Cardiac septum (tissue), 1 donor: ENCODE data around the gene ADCY4. TPM values are rescaled to one million over a fixed set of nuclear protein-coding genes. Genes with fewer than 3 reads are reported as not detected.
A peak's percentile ranks its signal among the peaks of the same experiment; 100 is the strongest.
"Not testable (repeated sequence)": the region's sequence is repeated elsewhere in the genome, so short reads cannot be mapped to it uniquely, and the experiment has no call there.

Experiments
- DNase-seq: peaks from one replicate; pipeline ENCODE4 v3.0.0-alpha.2; 2020; ENCODE audit warnings: low spot score
- intact Hi-C: fragments of 100-400 bp; cut with DNase I; formaldehyde crosslinking; loops from one replicate; pipeline ENCODE4 v1.14.0; 2022
- total RNA-seq: library from RNA; stranded (reverse); fragmentation: NEBNext Ultra II Directional; extraction: Animal tissue kit (Norgen Biotek cat#: 25700); gene quantifications from one replicate; pipeline ENCODE4 v1.2.1, GENCODE V29; 2021
- donor health status: DM: no; HTN: no; CAD: no.

Gene ADCY4
- total RNA-seq, 1 donor from 2014 or later = 71.9 TPM

DNA sequence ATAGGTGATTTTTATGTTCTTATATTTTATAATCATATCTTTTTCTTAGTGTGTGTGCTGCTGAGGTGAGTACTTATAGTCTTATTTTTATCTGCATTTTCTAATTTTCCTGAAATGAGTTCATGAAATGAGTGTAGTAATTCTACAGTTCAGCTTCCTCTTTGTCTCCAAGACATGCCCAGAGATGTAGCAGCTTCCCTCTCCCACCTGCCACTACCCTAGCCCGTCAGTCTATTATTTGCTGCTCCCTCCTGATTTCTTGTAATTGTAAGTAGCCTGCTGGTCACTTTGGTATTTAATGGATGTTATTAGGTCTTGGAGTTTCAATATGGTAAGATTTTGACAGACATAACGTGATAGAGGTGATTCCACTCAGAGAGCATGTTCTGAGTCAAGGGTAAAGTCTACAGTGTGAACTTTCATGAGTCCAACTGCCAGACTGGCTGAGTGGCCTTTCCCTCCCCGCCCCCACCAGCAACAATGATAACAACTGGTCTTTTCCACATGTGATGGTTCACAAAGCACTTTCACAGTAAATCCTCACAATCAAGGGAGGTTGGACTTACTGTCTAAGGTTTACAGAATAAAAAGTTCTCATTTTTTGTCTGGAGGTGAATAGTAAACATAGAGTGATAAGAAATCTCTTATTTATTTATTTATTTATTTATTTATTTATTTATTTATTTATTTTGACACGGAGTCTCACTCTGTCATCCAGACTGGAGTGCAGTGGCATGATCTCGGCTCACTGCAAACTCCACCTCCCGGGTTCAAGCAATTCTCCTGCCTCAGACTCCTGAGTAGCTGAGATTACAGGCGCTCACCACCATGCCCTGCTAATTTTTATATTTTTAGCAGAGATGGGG lies 9.2 kb upstream of the ADCY4 start:
- intact Hi-C loops = no loop called here
- DNase-seq = no peak

DNA sequence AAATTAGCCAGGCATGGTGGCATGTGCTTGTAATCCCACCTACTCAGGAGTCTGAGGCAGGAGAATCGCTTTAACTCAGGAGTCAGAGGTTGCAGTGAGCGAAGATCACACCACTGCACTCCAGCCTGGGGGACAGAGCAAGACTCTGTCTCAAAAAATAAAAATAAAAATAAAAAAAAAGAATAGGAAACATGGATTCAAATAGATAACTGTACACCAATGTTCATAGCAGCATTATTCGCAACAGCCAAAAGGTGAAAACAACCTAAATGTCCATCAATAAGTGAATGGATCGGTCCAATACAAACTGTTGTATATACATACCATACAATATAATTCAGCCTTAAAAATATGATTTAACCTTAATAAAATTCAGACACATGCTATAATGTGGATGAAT lies 8.0 kb upstream of the ADCY4 start:
- intact Hi-C loops = no loop called here
- DNase-seq = no peak

DNA sequence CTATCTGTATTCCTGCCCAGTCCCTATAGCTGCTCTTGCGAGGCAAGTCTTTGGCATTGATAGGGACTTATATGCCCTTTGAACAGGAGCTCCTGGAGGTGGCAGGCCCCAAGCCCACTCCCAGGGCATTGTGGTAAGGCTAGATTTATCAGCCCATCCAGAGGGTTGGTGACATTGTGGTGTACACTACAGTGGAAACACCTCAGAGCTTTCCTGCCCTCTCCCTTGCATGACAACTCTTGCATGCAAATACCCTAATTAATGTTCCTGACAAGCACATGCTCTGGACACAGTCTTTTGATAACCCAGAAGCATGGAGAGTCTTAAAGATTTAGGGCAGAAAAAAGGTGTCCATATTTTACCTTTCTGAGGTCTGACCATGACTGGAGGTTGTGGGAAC lies 5.7 kb upstream of the ADCY4 start:
- no peak for DNase-seq
- intact Hi-C loops = no loop called here

DNA sequence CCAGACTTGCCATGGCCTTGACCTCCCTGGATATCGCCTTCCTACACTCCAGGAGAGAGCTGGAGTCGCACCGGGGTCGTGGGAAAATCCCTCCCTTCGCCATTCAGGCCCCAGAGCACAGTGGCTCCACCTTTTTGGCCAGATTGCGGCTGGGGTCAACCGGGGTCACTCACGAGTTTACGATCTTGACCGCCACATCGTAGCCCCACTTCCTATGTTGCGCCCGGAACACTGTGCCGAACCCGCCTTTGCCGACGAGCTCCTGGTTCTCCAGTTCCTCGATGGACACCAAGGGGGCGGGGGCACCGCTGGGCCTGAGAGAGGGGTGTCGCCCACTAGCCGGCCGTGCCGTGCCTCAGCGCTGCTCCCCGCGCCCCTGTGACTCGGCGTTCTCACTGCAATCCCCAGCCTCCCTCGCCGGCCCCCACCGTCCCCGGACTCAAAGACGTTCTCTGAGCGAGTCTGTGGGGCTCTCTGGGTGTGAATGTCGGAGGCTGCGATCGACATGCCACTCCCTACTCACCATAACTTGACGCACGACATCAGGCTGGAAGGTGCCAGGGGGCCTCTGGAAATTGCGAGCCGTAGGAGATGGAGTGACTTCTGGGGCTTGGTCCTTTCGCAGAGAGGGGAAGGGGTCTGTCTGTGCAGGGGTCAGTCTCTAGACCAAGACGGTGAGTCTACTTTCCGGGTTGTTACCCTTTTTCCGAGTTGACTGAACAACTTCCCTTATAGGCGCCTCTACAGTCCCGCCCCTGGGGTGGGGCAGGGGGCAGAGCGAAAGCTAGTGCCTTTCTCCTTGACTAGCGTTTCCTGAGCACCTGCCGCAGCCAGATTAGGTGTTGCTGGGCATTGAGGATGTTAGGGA lies 4.6 kb upstream of the ADCY4 start, which contains the start of gene RIPK3:
RIPK3 (minus strand) TSS at position 708 of the 868 bp plus-strand sequence; CDS start at position 543, 165 bp downstream.
- intact Hi-C loops = no loop called here
- DNase-seq = peak; percentile 84

DNA sequence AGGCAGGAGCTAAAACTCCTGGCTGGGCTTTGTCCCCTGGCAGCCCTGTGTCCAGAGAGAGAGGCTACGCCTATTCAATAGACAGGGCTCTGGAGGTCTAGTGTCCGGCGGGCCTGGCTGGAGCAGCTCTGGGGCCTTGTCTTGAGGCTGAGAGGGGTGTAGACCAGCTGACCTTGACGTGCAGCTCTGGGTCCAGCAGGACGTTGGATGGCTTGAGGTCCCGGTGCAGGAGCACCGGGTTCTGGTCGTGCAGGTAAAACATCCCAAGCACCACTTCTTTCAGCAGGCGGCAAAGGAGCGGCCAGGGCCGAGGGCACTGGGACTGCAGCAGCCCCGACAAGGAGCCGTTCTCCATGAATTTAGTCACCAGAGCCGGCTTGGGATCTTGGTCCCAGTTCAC lies 4.0 kb upstream of the ADCY4 start:
- no peak for DNase-seq
- intact Hi-C loops = no loop called here

DNA sequence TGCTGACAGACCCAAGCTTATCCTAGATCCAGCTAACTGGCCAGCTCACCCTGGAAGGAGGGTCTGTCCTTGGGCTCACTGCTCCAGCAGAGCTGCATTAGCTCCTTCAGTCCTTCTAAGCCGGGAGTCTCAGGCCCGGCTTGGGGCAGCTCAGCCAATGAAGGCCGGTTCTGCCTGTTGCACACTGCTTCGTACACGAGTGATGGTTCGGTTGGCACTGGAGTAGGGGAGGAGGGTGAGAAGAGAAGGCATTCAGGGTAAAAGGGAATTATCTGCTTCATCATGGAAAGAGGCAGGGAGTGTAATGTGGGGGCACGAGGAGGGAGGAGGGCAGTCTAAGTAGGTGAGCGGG lies 2.9 kb upstream of the ADCY4 start:
- no peak for DNase-seq
- intact Hi-C loops = no loop called here

DNA sequence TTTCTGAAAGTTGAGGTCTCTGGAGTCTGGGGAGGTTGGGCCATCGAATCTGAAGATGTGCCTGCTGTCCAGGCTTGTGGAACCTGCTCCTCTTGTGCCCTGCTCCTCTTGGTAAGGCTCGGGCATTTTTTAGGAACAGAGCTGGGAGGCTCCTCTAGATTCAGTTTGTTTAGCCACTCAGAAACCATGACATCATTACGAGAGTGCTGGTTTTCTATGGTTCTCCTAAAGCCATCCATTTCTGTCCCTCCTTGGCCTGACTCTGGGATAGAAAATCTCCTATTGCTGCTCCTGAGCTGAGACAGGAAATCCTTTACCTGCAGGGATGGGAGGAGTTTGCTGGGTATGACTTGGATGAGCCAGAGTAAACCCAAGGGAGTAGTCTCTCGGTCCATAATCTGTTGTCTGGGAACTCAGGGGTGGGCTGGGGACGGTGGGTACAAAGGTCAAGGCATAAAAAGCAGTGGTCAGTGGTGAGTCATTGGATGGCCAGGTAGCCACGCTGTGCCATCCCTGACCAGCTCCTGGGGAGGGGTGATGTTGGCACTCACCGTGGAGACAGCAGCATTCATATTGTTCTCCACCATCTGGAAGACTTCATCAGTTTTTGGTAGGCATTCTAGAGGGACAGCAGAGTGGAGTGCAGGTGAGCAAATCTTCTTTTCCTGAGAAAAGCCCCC lies 2.4 kb upstream of the ADCY4 start:
- DNase-seq = no peak
- intact Hi-C loops = no loop called here

DNA sequence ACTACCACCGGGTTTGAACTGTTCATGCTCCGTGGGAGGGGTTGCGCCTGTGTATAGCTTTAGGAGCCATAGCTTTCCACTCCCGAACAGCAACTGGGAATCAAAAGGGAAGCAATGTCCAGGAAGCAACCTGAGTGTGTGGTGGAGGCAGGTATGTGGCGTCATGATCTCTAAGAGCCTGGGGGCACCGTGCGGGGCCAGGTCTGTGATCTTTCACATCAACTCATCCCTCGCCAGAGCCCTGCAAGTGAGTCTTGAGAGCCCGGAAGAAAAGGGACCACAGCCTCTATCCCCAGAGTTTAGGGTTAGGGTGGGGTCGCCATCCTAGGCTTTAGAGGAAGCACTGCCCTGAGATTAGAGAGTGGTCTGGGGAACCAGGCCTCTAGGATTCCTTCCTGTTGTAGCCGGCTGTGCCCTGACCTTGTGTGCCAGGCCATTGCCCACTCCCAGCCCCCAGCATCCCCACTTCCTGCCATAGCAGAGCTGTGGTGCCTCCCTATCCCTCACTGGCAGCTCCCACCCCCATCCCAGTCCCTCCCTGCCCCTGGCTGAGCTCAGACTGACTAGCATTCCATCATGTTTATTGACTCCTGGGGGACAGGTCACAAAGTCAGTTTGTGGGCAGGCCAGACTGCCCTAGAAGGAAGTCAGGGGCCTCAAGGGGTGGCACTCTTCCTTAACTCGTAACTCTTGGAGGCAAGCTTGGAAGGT lies 745 bp upstream of the ADCY4 start:
- DNase-seq = no peak
- intact Hi-C loops = loop anchor here (2.0 kb wide), 1 partner anchor 31 kb away; no protein-coding TSS in a partner anchor

DNA sequence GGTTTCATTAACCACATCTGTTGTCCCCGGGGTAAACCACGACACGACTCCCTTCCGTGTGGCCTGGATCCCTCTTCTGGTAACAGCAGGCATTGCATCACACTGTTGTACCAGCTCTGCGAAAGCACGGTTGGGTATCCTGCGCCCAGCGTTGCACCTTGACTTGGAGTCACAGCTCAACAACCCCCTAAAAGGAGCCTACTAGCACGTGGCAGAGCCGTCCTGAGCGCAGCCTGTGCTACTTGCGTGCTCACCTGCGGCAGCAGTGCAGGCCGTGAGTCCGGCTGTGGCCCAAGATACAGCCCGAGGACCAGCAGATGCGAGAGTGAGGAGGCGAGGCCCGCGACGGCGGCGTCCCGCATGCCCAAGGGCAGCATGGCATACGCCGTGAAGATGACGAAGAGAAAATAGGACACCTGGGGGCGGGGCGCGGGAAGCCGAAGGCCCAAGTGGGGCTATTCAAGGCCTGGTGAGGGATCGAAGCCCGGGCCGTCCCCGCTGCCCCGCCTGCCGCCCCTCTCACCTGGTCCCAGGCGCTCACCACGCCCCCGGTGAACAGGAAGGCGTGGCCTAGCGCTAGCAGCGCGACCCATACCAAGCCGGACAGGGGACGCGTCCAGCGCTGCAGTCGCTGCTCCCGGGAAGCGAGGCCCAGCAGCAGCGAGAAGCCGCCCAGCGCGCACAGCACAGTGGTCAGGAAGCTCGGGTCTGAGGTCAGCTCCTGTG lies 2.4 kb downstream of the ADCY4 start:
- intact Hi-C loops = no loop called here
- no peak for DNase-seq

DNA sequence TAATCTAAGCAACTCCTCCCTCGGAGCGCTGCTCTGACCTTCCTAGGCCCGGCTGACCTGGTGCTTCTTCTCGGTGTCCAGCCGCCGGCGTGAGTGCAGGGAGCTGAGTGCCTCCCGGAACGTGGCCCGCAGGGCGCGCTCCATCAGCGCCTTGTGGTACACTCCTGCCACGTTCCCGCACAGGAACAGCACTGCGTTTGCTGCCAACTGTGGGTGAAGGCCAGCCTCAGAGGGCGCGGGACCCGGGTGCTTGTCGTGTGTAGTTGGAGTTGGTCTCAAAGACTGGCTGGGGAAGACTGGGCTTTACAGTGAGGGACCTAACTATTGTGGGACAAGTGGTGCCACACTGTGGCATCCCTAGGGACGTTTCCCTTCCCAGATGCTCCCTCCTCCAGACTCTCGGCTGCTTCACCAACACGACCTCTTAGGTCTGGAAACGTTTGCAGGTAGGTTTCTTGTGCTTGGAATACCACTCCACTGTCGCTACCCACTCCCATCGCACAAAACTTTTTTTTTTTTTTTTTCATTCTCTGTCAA lies 3.1 kb downstream of the ADCY4 start:
- intact Hi-C loops = no loop called here

DNA sequence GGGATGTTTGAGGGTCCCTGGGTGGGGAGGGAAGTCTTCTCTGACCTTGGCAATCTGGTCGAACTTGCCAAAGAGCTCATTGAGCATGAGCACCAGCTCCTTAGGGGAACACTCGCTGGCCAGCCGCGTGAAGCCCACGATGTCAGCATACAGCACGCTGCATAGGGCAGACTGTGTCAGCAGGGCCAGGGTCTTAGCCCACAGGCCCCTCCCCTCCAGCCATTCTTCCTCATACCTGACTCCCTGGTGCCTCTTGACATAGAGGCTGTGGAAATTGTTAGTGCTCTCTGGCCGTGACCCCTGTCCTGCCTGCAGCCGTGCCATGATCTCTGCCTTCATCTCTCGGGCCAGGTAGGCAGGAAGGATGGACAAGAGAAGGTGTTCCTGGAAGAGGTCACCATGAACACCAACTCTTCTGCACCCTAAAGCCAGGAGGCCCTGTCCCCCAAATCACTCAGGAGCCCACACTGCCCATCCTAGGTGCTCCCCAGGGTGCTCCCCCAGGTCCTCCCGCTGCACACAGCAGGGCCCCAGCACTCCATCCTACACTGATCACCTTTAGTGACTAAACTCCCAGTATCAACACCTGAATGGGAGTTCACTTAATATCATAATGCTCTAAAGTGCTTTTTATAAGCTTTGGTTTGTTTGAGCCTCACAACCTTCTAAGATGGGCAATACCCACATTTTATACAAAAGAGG lies 3.7 kb downstream of the ADCY4 start:
- intact Hi-C loops = no loop called here
- no peak for DNase-seq

More for the DNA sequence above, 3.1 kb downstream of the ADCY4 start:
- DNase-seq = no peak

DNA sequence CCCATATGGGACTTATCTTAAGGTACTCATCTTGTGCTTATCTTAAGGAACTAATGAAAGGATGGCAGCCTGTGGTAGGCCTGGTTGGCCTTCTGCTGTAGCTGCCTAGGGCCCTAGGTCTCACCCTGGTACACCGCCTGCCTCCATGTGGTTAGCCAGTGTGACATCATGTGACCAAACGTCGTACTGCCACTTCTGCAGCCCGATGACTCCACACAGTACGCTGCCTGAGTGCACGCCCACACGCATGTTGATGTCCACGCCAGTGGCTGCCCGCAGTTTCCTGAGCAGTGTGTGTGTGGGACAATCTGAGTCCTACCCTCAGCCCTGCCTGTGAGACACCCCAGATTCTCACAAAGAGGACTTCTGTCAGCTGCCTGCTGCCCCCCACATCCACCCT lies 5.1 kb downstream of the ADCY4 start:
- intact Hi-C loops = no loop called here
- peak; percentile 91 for DNase-seq

DNA sequence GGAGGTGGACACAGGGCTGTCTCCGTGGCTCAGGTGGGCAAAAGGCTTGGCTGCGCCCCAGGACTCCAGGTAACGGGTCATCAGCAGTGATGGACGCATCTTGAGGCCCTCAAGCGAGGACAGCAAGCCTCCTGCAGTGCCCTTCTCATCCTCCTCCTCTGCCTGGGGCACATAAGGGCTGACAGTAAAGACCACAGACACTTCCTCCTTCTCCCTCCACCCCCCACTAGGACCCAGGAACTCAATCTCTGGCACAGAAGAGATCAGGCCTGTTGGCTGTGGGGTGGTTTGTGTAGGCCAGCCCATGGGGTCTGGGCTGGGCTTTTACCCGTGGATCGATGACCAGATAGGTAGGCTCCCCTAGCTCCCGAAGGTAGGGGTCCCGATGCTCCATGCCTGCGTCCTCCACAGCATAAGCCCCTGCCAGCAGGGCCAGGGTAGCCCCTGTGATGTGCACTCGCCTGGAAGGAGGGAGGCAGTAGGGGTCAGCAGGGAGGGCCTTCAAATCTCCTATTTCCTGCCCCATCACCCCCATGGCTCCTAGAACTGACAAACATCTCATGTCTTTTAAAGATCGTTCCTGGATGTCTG lies 5.7 kb downstream of the ADCY4 start:
- DNase-seq = no peak
- intact Hi-C loops = no loop called here

DNA sequence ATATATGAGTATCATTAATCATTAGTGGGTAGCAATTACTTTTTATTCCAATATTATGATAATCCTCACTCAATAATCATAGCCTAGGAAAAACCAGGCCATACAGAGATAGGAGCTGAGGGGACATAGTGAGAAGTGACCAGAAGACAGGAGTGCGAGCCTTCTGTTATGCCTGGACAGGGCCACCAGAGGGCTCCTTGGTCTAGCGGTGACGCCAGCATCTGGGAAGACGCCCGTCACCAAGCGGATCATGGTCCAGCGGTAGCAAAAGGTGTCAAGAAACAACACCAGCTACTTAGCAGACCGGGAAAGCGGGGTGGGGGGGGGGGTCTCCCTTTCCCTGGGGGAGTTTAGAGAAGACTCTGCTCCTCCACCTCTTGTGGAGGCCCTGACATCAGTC lies 7.0 kb downstream of the ADCY4 start:
- DNase-seq, intact Hi-C loops: not testable (repeated sequence)

DNA sequence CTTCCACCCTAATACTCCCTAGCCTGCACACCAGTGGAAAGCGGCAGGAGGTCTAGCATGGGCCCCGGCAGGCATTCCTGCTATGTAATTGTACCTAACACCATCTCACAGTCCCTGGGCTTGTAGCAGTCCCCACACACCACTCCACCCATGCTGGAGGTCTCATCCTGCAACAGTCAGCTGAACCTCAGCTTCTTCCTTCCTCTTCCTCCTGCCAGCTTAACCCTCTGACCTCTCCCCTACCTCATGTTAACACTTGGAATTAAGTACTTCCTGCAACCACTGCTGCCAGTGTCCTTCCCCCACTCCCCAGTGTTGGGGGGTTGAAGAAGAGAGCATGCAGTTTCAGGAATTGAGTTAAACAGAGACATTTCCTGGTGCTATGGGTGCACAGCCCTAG lies 7.6 kb downstream of the ADCY4 start:
- DNase-seq = no peak
- intact Hi-C loops = no loop called here

DNA sequence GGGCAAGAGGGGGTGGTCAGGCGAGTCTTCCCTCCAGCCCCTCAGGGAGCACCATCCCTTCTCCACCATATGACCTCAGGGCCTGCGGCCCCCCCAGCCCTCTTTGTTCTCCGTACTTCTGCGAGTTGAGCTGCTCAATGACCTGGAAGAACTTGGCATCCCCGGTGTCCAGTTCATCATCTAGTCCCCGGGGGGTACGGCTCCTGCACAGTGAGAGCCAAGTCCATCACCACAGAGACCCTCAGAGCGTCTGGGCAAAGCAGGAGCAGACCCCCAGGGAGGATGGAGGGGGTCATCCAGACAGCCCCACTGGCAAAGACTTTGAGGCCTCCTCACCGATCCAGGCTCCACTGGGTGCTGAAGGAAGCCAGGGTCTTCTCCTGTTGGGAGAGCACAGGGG lies 8.9 kb downstream of the ADCY4 start:
- no peak for DNase-seq
- intact Hi-C loops = no loop called here

DNA sequence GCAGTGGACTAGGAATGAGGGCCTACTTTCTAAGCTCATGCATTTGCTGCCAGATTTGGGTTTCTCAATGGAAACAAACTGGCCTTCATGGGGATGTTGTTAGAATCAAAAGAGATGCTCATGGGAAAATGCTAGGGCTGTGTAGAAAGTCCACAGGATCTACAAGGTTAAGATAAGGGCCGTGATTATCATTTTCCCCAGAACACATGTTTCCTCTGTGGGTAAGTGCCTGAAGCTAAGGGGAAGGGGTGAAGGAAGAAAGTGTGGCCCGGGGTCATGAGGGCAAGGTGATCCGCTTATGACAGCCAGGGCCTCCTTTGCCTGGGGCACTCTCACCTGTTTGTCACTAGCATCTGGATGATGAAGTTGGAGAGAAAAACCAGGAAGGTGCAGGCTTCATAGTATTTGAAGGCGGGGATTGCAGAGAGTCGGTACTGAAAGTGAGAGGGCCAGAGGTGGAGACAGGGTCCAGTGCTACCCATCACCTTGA lies 9.8 kb downstream of the ADCY4 start:
- no peak for DNase-seq
- intact Hi-C loops = no loop called here

DNA sequence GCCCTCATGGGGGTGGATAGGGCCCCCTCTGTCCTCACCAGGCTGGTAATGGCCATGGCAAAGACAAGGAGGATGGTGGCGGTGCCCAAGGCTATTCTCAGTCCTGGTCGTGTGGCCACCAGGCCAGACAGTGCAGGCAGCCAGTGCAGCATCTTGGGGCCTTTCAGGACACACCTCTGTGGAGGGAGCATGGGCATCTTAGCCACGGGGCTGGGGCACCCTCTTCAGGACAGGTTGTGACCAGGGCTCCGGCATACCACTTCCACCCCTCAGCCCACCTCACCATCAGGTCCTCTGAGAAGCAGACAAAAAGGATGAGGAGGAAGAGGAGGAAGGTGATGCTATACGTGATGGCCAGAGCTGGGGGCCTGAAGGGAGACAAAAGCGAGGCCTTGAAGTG lies 10.8 kb downstream of the ADCY4 start:
- intact Hi-C loops = no loop called here
- no peak for DNase-seq
